Astrocyte of the cerebellum (primary cell): ENCODE results near the gene RHPN2.
"Not testable (repeated sequence)": the region's sequence is repeated elsewhere in the genome, so short reads cannot be mapped to it uniquely, and the experiment has no call there.

Source experiments
- DNase-seq: peaks from one replicate; pipeline ENCODE4 v3.0.0-alpha.2; 2011; ENCODE audit warnings: low read depth
- H3K4me3 ChIP-seq: 2 replicates; pipeline ENCODE4 v1.5.1; 2011; ENCODE audit warnings: mild to moderate bottlenecking, low read depth, low read length, moderate library complexity
- CTCF ChIP-seq: IDR thresholded peaks from 2 replicates; pipeline ENCODE4 v1.5.1; 2012; ENCODE audit warnings: low read length, low read depth, moderate library complexity, mild to moderate bottlenecking; ENCODE audit errors: missing control alignments
- in situ Hi-C: cut with HindIII; loops from 2 replicates; pipeline ENCODE4 v1.10.0; 2017; ENCODE audit warnings: low sequenced_read_pairs

Gene RHPN2

GRCh38 chr19:32971012-32971595 is 93.6 kb downstream of the RHPN2 start:
- TF ChIP-seq CTCF, result no peak
- in situ Hi-C loops, result no loop called here
- H3K4me3 ChIP-seq, result peak overlapping the region; percentile 64
- DNase-seq, result no peak

GRCh38 chr19:32969549-32969948 is 95.1 kb downstream of the RHPN2 start:
- DNase-seq, result no peak
- TF ChIP-seq CTCF, result no peak
- H3K4me3 ChIP-seq, result no peak overlapping the region
- in situ Hi-C loops, result no loop called here

- no peak for DNase-seq
- no peak for TF ChIP-seq CTCF
- in situ Hi-C loops, result no loop called here
- H3K4me3 ChIP-seq, result no peak overlapping the region
These were observed 97.9 kb downstream of the RHPN2 start for GRCh38 chr19:32966750-32967149.

GRCh38 chr19:32945260-32945659 is 119.4 kb downstream of the RHPN2 start:
- no peak for TF ChIP-seq CTCF
- in situ Hi-C loops, result no loop called here
- no peak for DNase-seq
- no peak overlapping the region for H3K4me3 ChIP-seq

GRCh38 chr19:32941273-32941672 is 123.4 kb downstream of the RHPN2 start:
- DNase-seq, in situ Hi-C loops, H3K4me3 ChIP-seq: not testable (repeated sequence)

- no peak overlapping the region for H3K4me3 ChIP-seq
- in situ Hi-C loops, result no loop called here
- DNase-seq, result no peak
- no peak for TF ChIP-seq CTCF
These were observed 128.6 kb downstream of the RHPN2 start for GRCh38 chr19:32936065-32936464.

GRCh38 chr19:32935629-32936028 is 129.1 kb downstream of the RHPN2 start:
- no peak for TF ChIP-seq CTCF
- in situ Hi-C loops, result no loop called here
- no peak overlapping the region for H3K4me3 ChIP-seq
- DNase-seq, result no peak
